NCI-H2107 (cell line): ENCODE results near the gene CALML5.

Experiments used
- DNase-seq: peaks from one replicate; lab custom pipeline; 2025; lab: John Stamatoyannopoulos, UW

CALML5 gene

GRCh38 chr10:5533098-5533731 is 33.8 kb upstream of the CALML5 start:
- no peak for DNase-seq

GRCh38 chr10:5532618-5533097 is 33.3 kb upstream of the CALML5 start:
- DNase-seq, result no peak

GRCh38 chr10:5532307-5532605 is 32.9 kb upstream of the CALML5 start:
- DNase-seq, result no peak

- DNase-seq, result no peak
Measured at GRCh38 chr10:5531558-5532306, 32.4 kb upstream of the CALML5 start.

- no peak for DNase-seq
Measured at GRCh38 chr10:5530846-5531557, 31.6 kb upstream of the CALML5 start.

- DNase-seq, result no peak
Measured at GRCh38 chr10:5530412-5530806, 31.0 kb upstream of the CALML5 start.

GRCh38 chr10:5529702-5530411 is 30.5 kb upstream of the CALML5 start:
- no peak for DNase-seq

GRCh38 chr10:5528989-5529701 is 29.8 kb upstream of the CALML5 start:
- DNase-seq, result no peak

- DNase-seq, result peak; percentile 21
Measured at GRCh38 chr10:5527332-5528200, 28.2 kb upstream of the CALML5 start.

- no peak for DNase-seq
Measured at GRCh38 chr10:5526691-5527331, 27.4 kb upstream of the CALML5 start.

- DNase-seq, result no peak
Measured at GRCh38 chr10:5525561-5526341, 26.4 kb upstream of the CALML5 start.

GRCh38 chr10:5524641-5525560 is 25.5 kb upstream of the CALML5 start, which contains the start of gene CALML3:
Gene CALML3, plus strand, starts transcription at chr10:5524961. Its CDS starts 125 bp downstream, at chr10:5525086.
- peak; percentile 20 for DNase-seq

GRCh38 chr10:5523796-5524574 is 24.6 kb upstream of the CALML5 start:
- no peak for DNase-seq

GRCh38 chr10:5522913-5523560 is 23.7 kb upstream of the CALML5 start:
- DNase-seq, result no peak

GRCh38 chr10:5519054-5519453 is 19.7 kb upstream of the CALML5 start:
- DNase-seq, result no peak

- peak; percentile 32 for DNase-seq
Measured at GRCh38 chr10:5518143-5518542, 18.8 kb upstream of the CALML5 start.

GRCh38 chr10:5517546-5517945 is 18.2 kb upstream of the CALML5 start:
- DNase-seq, result no peak
